ENCODE measurements around the gene SAP30. TPM values are rescaled to one million over a fixed set of nuclear protein-coding genes. Genes with fewer than 3 reads are reported as not detected.

SAP30 gene
- total RNA-seq, 1 experiment from 2014 or later: 12.0 TPM

DNA sequence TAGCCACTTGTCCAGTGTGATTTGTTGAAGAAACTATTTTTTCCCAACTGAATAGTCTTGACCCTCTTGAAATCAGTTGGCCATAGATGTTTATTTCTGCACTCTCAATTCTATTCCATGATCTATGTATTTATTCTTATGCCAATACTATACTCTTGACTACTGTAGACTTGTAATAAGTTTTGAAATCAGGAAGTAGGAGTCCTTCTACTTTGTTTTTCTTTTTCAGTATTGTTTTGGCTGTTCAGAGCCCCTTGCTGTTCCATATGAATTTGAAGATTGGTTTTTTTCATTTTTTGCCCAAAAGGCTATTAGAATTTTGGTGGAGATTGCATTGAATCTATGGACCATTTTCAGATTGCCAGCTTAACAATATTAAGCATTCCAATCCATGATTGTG lies 10.2 kb downstream of the SAP30 start:
- intact Hi-C loops (cut with micrococcal nuclease): no loop called here
- H3K79me2 ChIP-seq (ENCODE audit: insufficient read depth, low read length): no peaks in the 10 kb centered on the region
- ChIA-PET POLR2A (no interaction called here), CTCF (interaction anchor here (1.0 kb wide), 1 partner anchor 11 kb away, joined by 5 read pairs; the partner anchor contains the start of gene SAP30), RAD21 (ENCODE audit: low non-redundant PET in 1 of 2, low total read pairs in 2 of 2, uncharacterized antibody in 2 of 2, unreplicated experiment in 2 of 2) (no interaction called here)
- no peaks in the 10 kb centered on the region for H3K9me2 ChIP-seq (ENCODE audit: insufficient read depth)
- no peaks in the 10 kb centered on the region for H3K9me3 ChIP-seq (ENCODE audit: control insufficient read depth in 1 of 2, insufficient read depth in 1 of 2, low read depth in 1 of 2, low read length in 2 of 2)
- no peaks in the 10 kb centered on the region for H3K27me3 ChIP-seq (ENCODE audit: insufficient read depth, low read length)
- no peaks in the 10 kb centered on the region for H3K36me3 ChIP-seq (ENCODE audit: control insufficient read depth in 1 of 2, insufficient read depth in 2 of 2, low read length in 2 of 2)
- DNase-seq (ENCODE audit: low read depth, low spot score) (no peak), ATAC-seq (no peak)
- H3K9ac ChIP-seq (ENCODE audit: low read length): no peak overlapping the region
- no peaks in the 10 kb centered on the region for H4K20me1 ChIP-seq (ENCODE audit: insufficient read depth)
- BruUV-seq (replicated peaks): no TSS peak
- TF ChIP-seq EGR1 (IDR thresholded peaks at IDR 0.05; ENCODE audit: low read depth): no peak
- TF ChIP-seq ATF3 (IDR thresholded peaks at IDR 0.05): no peak
- TF ChIP-seq EZH2phosphoT487 (IDR thresholded peaks at IDR 0.05; ENCODE audit: borderline replicate concordance): no peak
- no peak for TF ChIP-seq MAX (IDR thresholded peaks at IDR 0.05)
- TF ChIP-seq SP1 (IDR thresholded peaks at IDR 0.05; ENCODE audit: low read depth): no peak
- no peak for TF ChIP-seq TCF7L2 (IDR thresholded peaks at IDR 0.05; ENCODE audit: borderline replicate concordance, extremely low read depth, insufficient read depth, insufficient read length)
- no peak for TF ChIP-seq POLR2AphosphoS5 (IDR thresholded peaks at IDR 0.05; ENCODE audit: low read depth, low read length)
- TF ChIP-seq EZH2 (IDR thresholded peaks at IDR 0.05): no peak
- TF ChIP-seq JUND (IDR thresholded peaks at IDR 0.05): no peak
- TF ChIP-seq, protein P1, sequence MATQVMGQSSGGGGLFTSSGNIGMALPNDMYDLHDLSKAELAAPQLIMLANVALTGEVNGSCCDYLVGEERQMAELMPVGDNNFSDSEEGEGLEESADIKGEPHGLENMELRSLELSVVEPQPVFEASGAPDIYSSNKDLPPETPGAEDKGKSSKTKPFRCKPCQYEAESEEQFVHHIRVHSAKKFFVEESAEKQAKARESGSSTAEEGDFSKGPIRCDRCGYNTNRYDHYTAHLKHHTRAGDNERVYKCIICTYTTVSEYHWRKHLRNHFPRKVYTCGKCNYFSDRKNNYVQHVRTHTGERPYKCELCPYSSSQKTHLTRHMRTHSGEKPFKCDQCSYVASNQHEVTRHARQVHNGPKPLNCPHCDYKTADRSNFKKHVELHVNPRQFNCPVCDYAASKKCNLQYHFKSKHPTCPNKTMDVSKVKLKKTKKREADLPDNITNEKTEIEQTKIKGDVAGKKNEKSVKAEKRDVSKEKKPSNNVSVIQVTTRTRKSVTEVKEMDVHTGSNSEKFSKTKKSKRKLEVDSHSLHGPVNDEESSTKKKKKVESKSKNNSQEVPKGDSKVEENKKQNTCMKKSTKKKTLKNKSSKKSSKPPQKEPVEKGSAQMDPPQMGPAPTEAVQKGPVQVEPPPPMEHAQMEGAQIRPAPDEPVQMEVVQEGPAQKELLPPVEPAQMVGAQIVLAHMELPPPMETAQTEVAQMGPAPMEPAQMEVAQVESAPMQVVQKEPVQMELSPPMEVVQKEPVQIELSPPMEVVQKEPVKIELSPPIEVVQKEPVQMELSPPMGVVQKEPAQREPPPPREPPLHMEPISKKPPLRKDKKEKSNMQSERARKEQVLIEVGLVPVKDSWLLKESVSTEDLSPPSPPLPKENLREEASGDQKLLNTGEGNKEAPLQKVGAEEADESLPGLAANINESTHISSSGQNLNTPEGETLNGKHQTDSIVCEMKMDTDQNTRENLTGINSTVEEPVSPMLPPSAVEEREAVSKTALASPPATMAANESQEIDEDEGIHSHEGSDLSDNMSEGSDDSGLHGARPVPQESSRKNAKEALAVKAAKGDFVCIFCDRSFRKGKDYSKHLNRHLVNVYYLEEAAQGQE (IDR thresholded peaks at IDR 0.05; ENCODE audit: low read depth): no peak
- no peak for TF ChIP-seq CTCF (IDR thresholded peaks at IDR 0.05 in 2 of 3, conservative IDR thresholded peaks at IDR 0.05 in 1 of 3; ENCODE audit: borderline replicate concordance in 1 of 3, insufficient read depth in 1 of 3, low read depth in 2 of 3, low read length in 2 of 3)
- H3K4me2 ChIP-seq (ENCODE audit: low read length): no peak overlapping the region
- no peak overlapping the region for H3K27ac ChIP-seq (ENCODE audit: low read depth, low read length)
- no peaks in the 10 kb centered on the region for H3K4me1 ChIP-seq (ENCODE audit: control insufficient read depth in 1 of 2, insufficient read depth in 2 of 2, low read length in 2 of 2)
- no peak overlapping the region for H2AFZ ChIP-seq (ENCODE audit: low read depth, low read length, poor library complexity, severe bottlenecking)
- H3K4me3 ChIP-seq (replicated peaks in 1 of 2; ENCODE audit: low read depth in 1 of 2, low read length in 2 of 2): no peak overlapping the region

Data from HCT116 (cell line).